Effector memory CD8-positive, alpha-beta T cell (primary cell): ENCODE measurements around the gene SLC17A9.
"Not testable (repeated sequence)": the region's sequence is repeated elsewhere in the genome, so short reads cannot be mapped to it uniquely, and the experiment has no call there.

Experiments used
- ATAC-seq: fragments of 150-1000 bp; cut with Tn5 transposase; replicated peaks from 2 replicates; pipeline ENCODE4 v1.10.0; 2021; ENCODE audit warnings: mild to moderate bottlenecking, moderate library complexity
- DNase-seq, 3 experiments: peaks; one replicate each; pipeline ENCODE4 v3.0.0; 2021
- H3K27ac Mint-ChIP-seq, 2 donors: one replicate each; pipeline ENCODE4 v1.8.0; 2022; ENCODE audit warnings: mild to moderate bottlenecking in 2 of 2, mixed read lengths in 2 of 2, moderate library complexity in 2 of 2
- H3K27me3 Mint-ChIP-seq, 2 donors: one replicate each; pipeline ENCODE4 v1.8.0; 2022; ENCODE audit warnings: mixed read lengths in 2 of 2
- H3K36me3 Mint-ChIP-seq: one replicate; pipeline ENCODE4 v1.8.0; 2022; ENCODE audit warnings: mild to moderate bottlenecking, moderate library complexity, mixed read lengths; ENCODE audit not compliant: insufficient read depth
- H3K4me1 Mint-ChIP-seq, 2 donors: one replicate each; pipeline ENCODE4 v1.8.0; 2022; ENCODE audit warnings: low read depth in 2 of 2, mixed read lengths in 2 of 2
- H3K4me3 Mint-ChIP-seq, 2 donors: one replicate each; pipeline ENCODE4 v1.8.0; 2022; ENCODE audit warnings: mild to moderate bottlenecking in 2 of 2, mixed read lengths in 2 of 2, moderate library complexity in 2 of 2
- H3K9me3 Mint-ChIP-seq, 2 donors: one replicate each; pipeline ENCODE4 v1.8.0; 2022; ENCODE audit warnings: mixed read lengths in 2 of 2

Gene SLC17A9

DNA sequence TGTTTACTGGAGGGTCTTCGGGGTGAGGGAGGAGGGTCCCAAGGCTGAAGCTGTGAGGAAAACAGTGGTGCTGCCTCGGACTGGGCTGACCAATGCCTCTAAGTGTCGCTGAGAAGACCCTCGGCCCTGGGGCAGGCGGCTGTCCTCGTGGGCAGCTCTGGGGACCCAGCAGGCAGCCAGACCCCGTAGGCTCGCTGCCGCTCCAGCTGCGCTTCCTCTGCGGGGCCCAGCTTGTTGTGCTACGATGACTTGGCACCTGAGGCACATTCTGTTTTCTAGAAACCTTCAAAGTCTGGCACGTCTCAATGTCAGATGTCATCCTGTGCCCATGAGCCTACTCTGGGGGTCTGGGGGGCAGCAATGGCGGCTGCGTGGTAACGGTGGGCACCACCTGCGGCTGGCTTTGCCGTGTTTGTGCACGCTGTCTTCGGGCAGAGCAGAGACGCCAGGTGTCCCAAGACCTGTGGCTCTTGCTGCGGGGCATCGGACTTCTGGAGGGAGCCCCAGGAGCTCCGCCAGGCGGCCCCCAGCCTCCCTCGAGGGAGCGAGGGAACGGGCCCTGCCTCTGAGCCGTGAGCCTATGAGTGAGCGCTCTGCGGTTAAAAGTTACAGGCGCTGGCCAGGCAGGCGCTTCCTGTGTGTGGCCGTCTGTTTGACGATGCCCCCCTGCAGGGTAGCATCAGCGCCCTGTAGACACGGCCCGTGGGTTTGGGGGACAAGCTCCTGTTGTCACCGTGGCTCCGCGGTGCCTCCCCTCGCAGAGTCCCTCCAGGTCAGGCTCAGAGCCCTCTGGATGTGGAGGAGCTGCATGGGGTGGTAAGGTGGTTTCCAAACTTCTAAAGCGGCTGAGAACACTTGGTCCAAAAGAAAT, 6.8 kb downstream of the SLC17A9 start:
- no peak for ATAC-seq
- Mint-ChIP-seq H3K4me1 (peaks cover 3 to 7% of the 10 kb centered on the region in 2 donors), H3K4me3 (no peak overlapping the region), H3K27ac (no peak overlapping the region), H3K36me3 (peaks cover 8% of the 10 kb centered on the region), H3K27me3 (no peaks in the 10 kb centered on the region), H3K9me3 (no peaks in the 10 kb centered on the region)
- no peak for DNase-seq

GRCh38 chr20:62959998-62960436, 7.5 kb downstream of the SLC17A9 start:
- no peaks in the 10 kb centered on the region for H3K9me3 Mint-ChIP-seq
- H3K4me1 Mint-ChIP-seq, result peaks cover 0 to 2% of the 10 kb centered on the region in 2 donors
- ATAC-seq, result no peak
- H3K27ac Mint-ChIP-seq, result no peak overlapping the region
- no peak for DNase-seq
- peaks cover 7% of the 10 kb centered on the region for H3K36me3 Mint-ChIP-seq
- no peaks in the 10 kb centered on the region for H3K27me3 Mint-ChIP-seq
- no peak overlapping the region for H3K4me3 Mint-ChIP-seq

DNA sequence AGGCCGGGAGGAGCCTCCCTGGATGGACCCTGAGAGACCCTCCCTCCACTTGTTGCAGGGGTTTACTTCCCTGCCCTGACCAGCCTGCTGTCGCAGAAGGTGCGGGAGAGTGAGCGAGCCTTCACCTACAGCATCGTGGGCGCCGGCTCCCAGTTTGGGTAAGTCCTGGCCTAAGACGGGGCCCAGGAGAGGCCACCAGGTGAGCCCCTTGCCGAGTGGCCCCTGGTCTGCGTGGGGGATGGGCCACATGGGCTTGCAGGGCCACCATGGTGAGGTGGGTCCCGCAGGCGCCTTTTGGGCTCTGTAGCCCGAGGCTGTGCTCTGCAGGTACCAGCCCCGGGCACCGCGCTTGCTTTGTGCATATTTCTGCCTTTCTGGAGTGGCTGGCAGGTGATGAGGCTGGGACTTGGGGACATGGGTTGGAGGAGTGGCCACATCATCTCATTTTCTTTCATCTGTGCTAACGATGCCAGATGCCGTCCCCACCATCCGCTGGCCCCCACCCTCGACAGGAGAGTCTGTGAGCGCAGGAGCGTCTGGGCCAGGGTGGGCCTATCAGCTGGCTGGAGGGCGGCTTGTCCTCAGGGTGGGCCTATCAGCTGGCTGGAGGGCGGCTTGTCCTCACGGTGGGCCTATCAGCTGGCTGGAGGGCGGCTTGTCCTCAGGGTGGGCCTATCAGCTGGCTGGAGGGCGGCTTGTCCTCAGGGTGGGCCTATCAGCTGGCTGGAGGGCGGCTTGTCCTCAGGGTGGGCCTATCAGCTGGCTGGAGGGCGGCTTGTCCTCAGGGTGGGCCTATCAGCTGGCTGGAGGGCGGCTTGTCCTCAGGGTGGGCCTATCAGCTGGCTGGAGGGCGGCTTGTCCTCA, 8.2 kb downstream of the SLC17A9 start:
- H3K9me3 Mint-ChIP-seq, result not testable (repeated sequence)

DNA sequence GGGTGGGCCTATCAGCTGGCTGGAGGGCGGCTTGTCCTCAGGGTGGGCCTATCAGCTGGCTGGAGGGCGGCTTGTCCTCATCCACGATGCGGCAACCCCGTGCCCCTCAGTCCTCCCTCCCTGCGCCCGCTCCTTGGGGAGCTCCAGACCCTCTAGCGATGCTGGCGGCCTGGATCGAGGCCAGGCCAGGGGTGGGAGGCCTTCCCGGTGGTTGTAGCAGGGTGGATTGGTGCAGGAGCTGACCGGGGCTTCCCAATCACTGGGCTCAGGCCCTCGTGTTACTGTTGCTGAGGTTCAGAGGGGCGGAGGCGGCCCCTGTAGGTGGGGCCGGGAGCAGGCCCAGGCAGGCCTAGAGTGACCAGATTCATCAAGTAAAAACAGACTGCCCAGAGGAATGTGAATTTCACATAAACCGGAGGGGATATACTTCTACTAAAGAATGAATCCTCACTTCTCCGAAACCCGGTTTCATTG, 8.8 kb downstream of the SLC17A9 start:
- H3K4me1 Mint-ChIP-seq, result peaks cover 0 to 2% of the 10 kb centered on the region in 2 donors
- no peak overlapping the region for H3K27ac Mint-ChIP-seq
- no peaks in the 10 kb centered on the region for H3K9me3 Mint-ChIP-seq

More for the DNA sequence above, 8.2 kb downstream of the SLC17A9 start:
- not testable (repeated sequence) for H3K4me3 Mint-ChIP-seq, DNase-seq, H3K4me1 Mint-ChIP-seq, H3K36me3 Mint-ChIP-seq, H3K27ac Mint-ChIP-seq, H3K27me3 Mint-ChIP-seq, ATAC-seq

DNA sequence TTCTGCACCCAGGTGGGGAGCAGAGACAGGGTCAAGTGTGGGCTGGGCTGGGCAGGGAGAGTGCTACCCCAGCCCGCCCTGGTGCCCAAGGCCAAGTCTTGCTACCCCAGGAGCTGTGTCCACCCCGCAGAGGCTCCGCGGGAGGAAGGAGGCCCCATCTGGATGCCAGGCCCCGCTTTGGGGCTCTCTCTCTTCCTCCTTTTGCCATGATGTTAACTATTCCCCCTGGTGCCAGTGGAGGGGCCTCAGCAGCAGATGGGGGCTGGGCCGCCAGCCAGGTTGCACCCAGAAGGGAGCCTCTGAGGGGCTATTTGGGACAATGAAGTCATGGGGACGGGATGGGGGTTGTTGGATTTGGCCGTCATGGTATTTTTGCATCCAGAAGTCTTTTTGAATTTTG, 9.3 kb downstream of the SLC17A9 start:
- Mint-ChIP-seq H3K36me3 (peaks cover 3% of the 10 kb centered on the region), H3K27me3 (no peaks in the 10 kb centered on the region), H3K4me1 (peaks cover 0 to 2% of the 10 kb centered on the region in 2 donors), H3K4me3 (no peak overlapping the region), H3K9me3 (no peaks in the 10 kb centered on the region), H3K27ac (no peak overlapping the region)
- DNase-seq, result no peak
- ATAC-seq, result no peak

More for the DNA sequence above, 8.8 kb downstream of the SLC17A9 start:
- Mint-ChIP-seq H3K27me3 (no peaks in the 10 kb centered on the region), H3K4me3 (no peak overlapping the region), H3K36me3 (peaks cover 3% of the 10 kb centered on the region)
- no peak for ATAC-seq
- no peak for DNase-seq

DNA sequence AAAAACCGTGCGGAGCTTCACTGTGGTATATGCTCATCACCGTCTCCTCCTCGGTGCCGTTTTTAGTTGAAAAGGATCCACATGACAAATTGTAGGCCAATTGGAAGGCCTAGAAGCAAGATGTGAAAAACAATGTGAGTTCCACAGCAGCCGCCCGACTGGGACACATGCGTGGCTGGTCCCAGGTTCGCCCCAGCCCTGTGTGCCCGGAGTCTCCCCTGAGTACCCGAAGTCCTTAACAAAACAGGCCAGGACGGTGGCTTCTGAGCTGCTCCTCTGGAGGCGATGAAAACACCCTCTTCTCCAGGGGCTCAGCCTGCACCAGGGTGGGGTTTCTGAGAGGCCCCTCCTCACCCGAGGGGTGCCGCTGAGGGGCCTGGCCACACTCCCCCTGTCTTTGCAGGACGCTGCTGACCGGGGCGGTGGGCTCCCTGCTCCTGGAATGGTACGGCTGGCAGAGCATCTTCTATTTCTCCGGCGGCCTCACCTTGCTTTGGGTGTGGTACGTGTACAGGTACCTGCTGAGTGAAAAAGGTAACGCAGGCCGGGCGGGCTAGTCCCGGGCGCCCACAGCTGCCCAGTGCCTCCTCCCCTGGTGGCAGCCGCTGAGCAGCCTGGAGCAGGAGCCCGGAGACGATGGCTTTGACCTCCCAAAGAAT, 9.8 kb downstream of the SLC17A9 start:
- Mint-ChIP-seq H3K4me3 (no peak overlapping the region), H3K4me1 (peaks cover 0 to 2% of the 10 kb centered on the region in 2 donors), H3K9me3 (no peaks in the 10 kb centered on the region), H3K27me3 (no peaks in the 10 kb centered on the region), H3K27ac (no peak overlapping the region), H3K36me3 (peaks cover 3% of the 10 kb centered on the region)
- DNase-seq, result no peak
- no peak for ATAC-seq

DNA sequence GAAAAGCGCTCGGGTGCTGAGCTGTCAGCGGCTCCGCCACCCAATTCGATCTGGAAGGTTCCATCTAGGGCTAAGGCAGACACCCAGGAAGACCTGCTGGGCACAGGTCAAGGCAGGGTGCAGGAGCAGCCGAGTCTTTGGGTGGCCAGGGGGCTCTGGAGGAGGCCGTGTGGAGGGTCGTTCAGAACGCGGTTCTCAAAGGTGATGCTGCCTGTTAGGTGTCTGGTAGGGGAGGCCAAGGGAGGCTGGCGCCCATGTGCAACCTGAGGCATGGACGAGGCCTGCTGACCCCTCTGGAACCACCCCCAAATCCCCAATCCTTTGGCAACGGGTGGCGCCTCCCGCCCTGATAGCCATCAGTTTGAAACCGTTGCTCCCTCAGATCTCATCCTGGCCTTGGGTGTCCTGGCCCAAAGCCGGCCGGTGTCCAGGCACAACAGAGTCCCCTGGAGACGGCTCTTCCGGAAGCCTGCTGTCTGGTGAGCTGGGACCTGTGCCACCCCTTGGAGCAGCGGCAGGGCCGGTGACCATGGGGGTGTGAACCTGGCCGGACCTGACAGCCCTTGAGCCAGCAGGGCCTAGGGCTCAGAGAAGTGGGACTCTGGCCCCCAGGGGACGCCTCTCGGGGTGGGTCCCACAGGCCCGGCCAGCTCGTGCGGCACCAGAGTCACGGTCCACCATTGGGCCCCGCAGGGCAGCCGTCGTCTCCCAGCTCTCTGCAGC, 10.5 kb downstream of the SLC17A9 start:
- H3K36me3 Mint-ChIP-seq, result peaks cover 3% of the 10 kb centered on the region
- H3K4me1 Mint-ChIP-seq, result peaks cover 0 to 2% of the 10 kb centered on the region in 2 donors
- no peaks in the 10 kb centered on the region for H3K27me3 Mint-ChIP-seq
- DNase-seq (no peak), ATAC-seq (no peak)
- no peak overlapping the region for H3K4me3 Mint-ChIP-seq
- H3K9me3 Mint-ChIP-seq, result no peaks in the 10 kb centered on the region
- H3K27ac Mint-ChIP-seq, result no peak overlapping the region

DNA sequence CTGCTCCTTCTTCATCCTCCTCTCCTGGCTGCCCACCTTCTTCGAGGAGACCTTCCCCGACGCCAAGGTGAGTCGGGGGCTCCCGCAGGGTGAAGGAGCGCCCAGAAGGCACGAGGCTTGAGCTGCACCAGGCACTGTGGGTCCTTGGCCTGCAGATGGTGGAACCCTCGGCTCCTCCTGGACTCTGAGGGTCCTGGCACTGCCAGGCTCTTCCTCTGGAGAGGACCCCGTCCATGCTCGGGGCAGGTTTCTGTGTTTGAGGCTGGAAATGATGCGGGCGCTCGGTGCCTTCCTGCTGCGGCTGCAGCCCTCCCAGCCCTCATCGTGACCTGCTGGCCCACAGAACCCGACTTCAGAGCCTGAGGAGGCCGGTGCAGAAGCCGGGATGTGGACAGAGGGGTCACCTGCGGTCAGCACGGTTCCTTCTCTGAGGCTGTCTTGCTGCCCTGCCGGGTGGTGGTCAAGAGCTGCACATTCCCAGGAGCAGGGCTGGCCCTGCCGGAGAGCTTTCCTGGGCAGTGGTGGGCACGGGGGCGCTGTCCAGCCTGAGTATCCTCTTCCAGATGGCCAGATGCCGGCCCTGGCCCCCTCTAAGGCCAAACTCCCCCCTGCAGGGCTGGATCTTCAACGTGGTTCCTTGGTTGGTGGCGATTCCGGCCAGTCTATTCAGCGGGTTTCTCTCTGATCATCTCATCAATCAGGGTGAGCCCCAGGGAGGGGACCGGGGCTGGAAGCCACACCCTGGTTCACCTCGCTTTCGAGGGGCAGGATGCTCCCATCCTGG, 11.3 kb downstream of the SLC17A9 start:
- Mint-ChIP-seq H3K4me1 (peaks cover 0 to 2% of the 10 kb centered on the region in 2 donors), H3K4me3 (no peak overlapping the region), H3K27ac (no peak overlapping the region), H3K27me3 (no peaks in the 10 kb centered on the region), H3K36me3 (peaks cover 3% of the 10 kb centered on the region), H3K9me3 (no peaks in the 10 kb centered on the region)
- DNase-seq, result no peak
- ATAC-seq, result no peak

- H3K4me3 Mint-ChIP-seq, result no peak overlapping the region
- DNase-seq (no peak), ATAC-seq (no peak)
- H3K27me3 Mint-ChIP-seq, result no peaks in the 10 kb centered on the region
- no peak overlapping the region for H3K27ac Mint-ChIP-seq
- peaks cover 3% of the 10 kb centered on the region for H3K36me3 Mint-ChIP-seq
- H3K9me3 Mint-ChIP-seq, result no peaks in the 10 kb centered on the region
- H3K4me1 Mint-ChIP-seq, result peaks cover 0 to 2% of the 10 kb centered on the region in 2 donors
Observed at GRCh38 chr20:62964700-62965099, 12.2 kb downstream of the SLC17A9 start.

DNA sequence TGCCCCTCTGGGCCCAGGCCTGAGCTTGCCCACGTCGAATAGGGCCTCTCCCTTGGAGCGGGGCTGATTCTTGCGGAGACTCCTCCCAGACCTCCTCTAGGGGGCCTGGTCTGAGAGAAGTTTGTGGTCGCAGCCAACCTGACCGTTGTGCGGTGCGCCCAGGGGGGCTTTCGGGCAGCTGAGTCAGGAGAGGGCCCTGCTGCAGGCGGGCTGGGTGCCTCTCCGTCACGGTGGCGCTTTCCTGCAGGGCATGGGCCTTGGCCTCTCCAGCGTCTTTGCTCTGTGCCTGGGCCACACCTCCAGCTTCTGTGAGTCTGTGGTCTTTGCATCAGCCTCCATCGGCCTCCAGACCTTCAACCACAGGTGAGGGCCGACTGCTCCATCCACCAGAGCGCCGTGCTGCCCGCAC, 12.9 kb downstream of the SLC17A9 start:
- H3K4me1 Mint-ChIP-seq, result no peaks in the 10 kb centered on the region
- peaks cover 3% of the 10 kb centered on the region for H3K36me3 Mint-ChIP-seq
- no peak overlapping the region for H3K27ac Mint-ChIP-seq
- no peaks in the 10 kb centered on the region for H3K27me3 Mint-ChIP-seq
- no peaks in the 10 kb centered on the region for H3K9me3 Mint-ChIP-seq
- ATAC-seq, result no peak
- DNase-seq, result no peak
- H3K4me3 Mint-ChIP-seq, result no peak overlapping the region

GRCh38 chr20:62966212-62967148, 14.0 kb downstream of the SLC17A9 start:
- ATAC-seq (no peak), DNase-seq (no peak)
- no peaks in the 10 kb centered on the region for H3K9me3 Mint-ChIP-seq
- peaks cover 5 to 7% of the 10 kb centered on the region in 2 donors for H3K27me3 Mint-ChIP-seq
- no peak overlapping the region for H3K27ac Mint-ChIP-seq
- peaks cover under 1 to 3% of the 10 kb centered on the region in 2 donors for H3K4me1 Mint-ChIP-seq
- peaks cover under 1% of the 10 kb centered on the region for H3K36me3 Mint-ChIP-seq
- no peak overlapping the region for H3K4me3 Mint-ChIP-seq
